Fibroblast of villous mesenchyme (primary cell): Measurements from ENCODE around the gene SARDH. TPM values are rescaled to one million over a fixed set of nuclear protein-coding genes. Genes with fewer than 3 reads are reported as not detected.

Experiments used
- DNase-seq: peaks from one replicate; pipeline ENCODE4 v3.0.0-alpha.2; 2010; ENCODE audit warnings: low read depth
- H3K4me3 ChIP-seq: 2 replicates; pipeline ENCODE4 v1.5.1; 2011; ENCODE audit warnings: low read depth, mild to moderate bottlenecking, low read length
- total RNA-seq: library from RNA; depleted of rRNA; stranded (reverse); fragments of >200 nt; gene quantifications from 2 replicates; pipeline ENCODE4 v1.2.3, GENCODE V29; 2012
- TF ChIP-seq, protein P1 (sequence below): IDR thresholded peaks from 2 replicates; pipeline ENCODE4 v1.5.1; 2012; ENCODE audit warnings: low read depth, mild to moderate bottlenecking, low read length; ENCODE audit not compliant: insufficient read depth

Gene SARDH
- total RNA-seq, 1 donor, result 6.0 TPM

- DNase-seq, result no peak
- H3K4me3 ChIP-seq, result no peak overlapping the region
- TF ChIP-seq, protein P1, sequence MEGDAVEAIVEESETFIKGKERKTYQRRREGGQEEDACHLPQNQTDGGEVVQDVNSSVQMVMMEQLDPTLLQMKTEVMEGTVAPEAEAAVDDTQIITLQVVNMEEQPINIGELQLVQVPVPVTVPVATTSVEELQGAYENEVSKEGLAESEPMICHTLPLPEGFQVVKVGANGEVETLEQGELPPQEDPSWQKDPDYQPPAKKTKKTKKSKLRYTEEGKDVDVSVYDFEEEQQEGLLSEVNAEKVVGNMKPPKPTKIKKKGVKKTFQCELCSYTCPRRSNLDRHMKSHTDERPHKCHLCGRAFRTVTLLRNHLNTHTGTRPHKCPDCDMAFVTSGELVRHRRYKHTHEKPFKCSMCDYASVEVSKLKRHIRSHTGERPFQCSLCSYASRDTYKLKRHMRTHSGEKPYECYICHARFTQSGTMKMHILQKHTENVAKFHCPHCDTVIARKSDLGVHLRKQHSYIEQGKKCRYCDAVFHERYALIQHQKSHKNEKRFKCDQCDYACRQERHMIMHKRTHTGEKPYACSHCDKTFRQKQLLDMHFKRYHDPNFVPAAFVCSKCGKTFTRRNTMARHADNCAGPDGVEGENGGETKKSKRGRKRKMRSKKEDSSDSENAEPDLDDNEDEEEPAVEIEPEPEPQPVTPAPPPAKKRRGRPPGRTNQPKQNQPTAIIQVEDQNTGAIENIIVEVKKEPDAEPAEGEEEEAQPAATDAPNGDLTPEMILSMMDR, result no peak
Measured at GRCh38 chr9:133735415-133735775, 2.8 kb downstream of the SARDH start.

DNA sequence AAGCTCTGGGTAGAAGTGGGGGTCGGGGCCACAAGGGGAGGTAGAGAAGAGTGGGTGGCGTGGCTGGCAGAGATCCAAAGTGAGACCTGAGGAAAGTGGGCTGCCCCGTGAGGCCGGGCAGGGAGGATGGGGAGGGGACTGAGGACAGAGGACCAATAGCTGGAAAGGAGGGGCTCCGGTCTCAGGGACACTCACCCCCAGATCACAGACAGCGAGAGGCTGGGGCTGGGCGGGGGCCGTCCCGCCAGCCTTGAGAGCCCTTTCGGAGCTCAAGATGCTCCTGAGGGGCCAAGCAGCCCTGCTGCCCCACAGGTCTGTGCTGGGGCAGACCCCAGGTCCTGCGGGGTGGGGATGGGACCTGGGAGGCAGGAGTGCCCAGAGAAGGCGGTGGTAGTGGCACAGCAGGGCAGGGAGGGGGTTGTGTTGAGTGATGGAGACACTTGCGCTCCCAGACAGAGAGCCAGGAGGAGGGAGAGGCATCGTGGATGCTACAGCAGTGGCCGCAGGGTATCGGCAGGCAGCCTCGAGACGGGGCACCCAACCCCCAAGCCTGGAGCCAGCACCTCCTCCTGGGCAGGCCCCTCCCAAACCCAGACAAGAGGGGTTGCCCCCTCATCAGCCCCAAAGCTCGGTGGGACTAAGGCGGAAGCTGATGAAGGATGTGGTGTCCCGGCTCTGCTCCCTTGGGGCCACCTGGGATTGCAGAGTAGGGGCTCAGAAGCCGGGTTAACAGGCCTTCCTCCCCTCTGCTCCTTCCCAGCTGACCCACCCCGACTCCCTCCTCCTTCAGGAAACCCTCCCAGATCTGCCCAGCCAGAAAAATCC is 3.4 kb downstream of the SARDH start:
- no peak overlapping the region for H3K4me3 ChIP-seq
- TF ChIP-seq, protein P1, result no peak
- DNase-seq, result no peak

DNA sequence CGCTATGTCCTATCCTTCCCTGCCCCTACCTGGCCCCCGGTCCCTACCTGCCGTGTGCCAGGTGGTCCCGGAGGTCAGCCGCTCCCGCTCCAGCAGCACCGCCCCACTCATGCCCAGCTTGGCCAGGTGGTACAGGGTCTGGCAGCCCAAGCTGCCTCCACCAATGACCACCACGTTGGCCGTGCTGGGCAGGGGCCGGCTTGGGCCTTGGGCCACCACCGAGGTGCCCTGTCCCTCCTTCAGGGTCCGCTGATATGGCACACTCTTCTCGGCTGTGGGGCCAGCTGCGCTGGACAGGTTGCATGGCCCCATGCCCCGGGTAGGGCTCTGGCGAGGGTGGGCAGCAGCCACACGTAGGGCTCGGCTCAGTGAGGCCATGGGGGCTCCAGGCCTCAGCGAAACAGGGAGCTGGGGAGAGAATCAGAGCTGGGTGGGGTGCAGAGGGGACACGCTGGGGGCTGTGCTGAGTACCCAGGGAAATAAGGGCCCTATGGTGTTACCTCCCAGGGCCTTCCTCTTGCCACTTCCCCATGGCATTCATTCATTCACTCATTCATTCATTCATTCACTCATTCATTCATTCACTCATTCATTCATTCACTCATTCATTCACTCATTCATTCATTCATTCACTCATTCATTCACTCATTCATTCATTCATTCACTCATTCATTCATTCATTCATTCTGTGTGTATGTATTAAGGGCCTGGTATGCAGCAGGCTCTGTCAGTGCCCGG is 4.2 kb downstream of the SARDH start:
- no peak overlapping the region for H3K4me3 ChIP-seq
- TF ChIP-seq, protein P1, result no peak
- no peak for DNase-seq

GRCh38 chr9:133733421-133733795 is 4.7 kb downstream of the SARDH start:
- TF ChIP-seq, protein P1, result no peak
- DNase-seq, result no peak
- H3K4me3 ChIP-seq, result no peak overlapping the region

- no peak overlapping the region for H3K4me3 ChIP-seq
- TF ChIP-seq, protein P1, result no peak
- no peak for DNase-seq
Measured at GRCh38 chr9:133732639-133733408, 5.3 kb downstream of the SARDH start.

DNA sequence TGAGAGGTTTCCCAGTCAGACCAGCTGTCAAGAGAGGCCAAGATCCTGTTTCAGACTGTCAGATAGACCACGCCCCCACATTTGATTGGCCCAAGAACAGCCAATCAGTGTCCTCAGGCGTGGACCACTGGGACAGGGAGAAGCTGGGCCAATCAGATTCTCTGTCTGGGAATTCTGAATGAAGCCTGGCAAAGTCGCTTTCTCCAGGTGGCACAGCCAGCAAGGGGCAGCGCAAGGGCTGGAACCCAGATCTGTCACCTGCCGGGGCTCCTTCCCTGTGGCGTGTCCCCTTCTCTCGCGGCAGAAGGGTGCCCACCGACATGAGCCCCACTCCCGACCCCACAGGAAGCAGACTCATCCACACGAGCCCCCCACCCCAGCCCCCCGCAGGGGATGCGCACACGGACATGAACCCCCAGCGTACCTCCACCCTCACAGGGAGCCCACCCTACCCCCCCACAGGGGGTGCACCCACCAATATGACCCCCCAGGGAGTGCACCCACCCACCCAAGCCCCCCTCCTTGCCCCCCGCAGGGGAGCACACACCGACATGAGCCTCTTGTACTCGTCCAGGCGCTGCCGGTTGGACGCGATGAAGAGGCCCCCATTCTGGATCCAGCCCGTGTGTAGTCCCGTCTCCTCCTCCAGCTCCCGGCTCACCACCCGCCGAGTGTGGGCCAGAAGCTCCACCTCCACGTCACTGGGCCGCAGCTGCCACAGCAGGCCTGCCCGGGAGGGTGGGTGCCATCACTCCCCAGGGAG is 6.1 kb downstream of the SARDH start:
- no peak overlapping the region for H3K4me3 ChIP-seq
- TF ChIP-seq, protein P1, result no peak
- DNase-seq, result peak; percentile 32
